ENCODE results near the gene ALCAM. TPM values are rescaled to one million over a fixed set of nuclear protein-coding genes. Genes with fewer than 3 reads are reported as not detected.

Gene ALCAM
- total RNA-seq, 1 experiment from 2014 or later = 32.3 TPM

DNA sequence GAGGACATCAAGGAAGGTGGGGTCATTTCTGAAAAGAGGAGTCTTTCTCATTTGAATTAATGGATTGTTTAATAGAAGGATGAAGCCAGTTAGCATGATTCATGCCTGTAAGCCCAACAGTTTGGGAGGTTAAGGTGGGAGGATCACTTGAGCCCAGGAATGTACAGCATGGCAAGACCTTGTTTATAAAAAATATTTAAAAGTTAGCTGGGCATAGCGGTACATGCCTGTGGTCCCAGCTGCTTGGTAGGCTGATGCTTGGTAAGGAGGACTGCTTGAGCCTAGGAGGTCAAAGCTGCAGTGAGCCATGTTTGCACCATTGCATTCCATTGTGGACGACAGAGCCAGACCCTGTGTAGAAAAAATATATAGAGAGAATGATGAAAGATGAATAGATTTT, 165.5 kb downstream of the ALCAM start:
- Histone ChIP-seq H3K4me3 (ENCODE audit: low read depth in 2 of 2, low read length in 2 of 2) (no peak overlapping the region), H3K27ac (ENCODE audit: low read length) (no peak overlapping the region), H3K9me3 (ENCODE audit: control insufficient read depth, insufficient read depth, low read depth, low read length) (no peaks in the 10 kb centered on the region), H3K27me3 (ENCODE audit: control insufficient read depth, insufficient read depth, low read length) (no peaks in the 10 kb centered on the region), H3K36me3 (ENCODE audit: control insufficient read depth, insufficient read depth, low read length) (no peaks in the 10 kb centered on the region), H3K4me1 (ENCODE audit: control insufficient read depth, insufficient read depth, low read length) (no peaks in the 10 kb centered on the region)
- in situ Hi-C loops (cut with HindIII; ENCODE audit: low pct_unique_long_range_greater_than_20kb, low sequenced_read_pairs) = no loop called here
- ATAC-seq (no peak), DNase-seq (ENCODE audit: low read depth, low spot score) (no peak)
- no peak for TF ChIP-seq POLR2AphosphoS5 (IDR thresholded peaks at IDR 0.05; ENCODE audit: low read depth, low read length)
- no peak for TF ChIP-seq TCF7L2 (IDR thresholded peaks at IDR 0.05; ENCODE audit: low read depth, low read length)
- TF ChIP-seq, protein P1, sequence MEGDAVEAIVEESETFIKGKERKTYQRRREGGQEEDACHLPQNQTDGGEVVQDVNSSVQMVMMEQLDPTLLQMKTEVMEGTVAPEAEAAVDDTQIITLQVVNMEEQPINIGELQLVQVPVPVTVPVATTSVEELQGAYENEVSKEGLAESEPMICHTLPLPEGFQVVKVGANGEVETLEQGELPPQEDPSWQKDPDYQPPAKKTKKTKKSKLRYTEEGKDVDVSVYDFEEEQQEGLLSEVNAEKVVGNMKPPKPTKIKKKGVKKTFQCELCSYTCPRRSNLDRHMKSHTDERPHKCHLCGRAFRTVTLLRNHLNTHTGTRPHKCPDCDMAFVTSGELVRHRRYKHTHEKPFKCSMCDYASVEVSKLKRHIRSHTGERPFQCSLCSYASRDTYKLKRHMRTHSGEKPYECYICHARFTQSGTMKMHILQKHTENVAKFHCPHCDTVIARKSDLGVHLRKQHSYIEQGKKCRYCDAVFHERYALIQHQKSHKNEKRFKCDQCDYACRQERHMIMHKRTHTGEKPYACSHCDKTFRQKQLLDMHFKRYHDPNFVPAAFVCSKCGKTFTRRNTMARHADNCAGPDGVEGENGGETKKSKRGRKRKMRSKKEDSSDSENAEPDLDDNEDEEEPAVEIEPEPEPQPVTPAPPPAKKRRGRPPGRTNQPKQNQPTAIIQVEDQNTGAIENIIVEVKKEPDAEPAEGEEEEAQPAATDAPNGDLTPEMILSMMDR (IDR thresholded peaks at IDR 0.05) = no peak
- TF ChIP-seq SIN3A (IDR thresholded peaks at IDR 0.05; ENCODE audit: borderline replicate concordance, insufficient read depth, low read depth, low read length) = no peak
- TF ChIP-seq, protein P2, sequence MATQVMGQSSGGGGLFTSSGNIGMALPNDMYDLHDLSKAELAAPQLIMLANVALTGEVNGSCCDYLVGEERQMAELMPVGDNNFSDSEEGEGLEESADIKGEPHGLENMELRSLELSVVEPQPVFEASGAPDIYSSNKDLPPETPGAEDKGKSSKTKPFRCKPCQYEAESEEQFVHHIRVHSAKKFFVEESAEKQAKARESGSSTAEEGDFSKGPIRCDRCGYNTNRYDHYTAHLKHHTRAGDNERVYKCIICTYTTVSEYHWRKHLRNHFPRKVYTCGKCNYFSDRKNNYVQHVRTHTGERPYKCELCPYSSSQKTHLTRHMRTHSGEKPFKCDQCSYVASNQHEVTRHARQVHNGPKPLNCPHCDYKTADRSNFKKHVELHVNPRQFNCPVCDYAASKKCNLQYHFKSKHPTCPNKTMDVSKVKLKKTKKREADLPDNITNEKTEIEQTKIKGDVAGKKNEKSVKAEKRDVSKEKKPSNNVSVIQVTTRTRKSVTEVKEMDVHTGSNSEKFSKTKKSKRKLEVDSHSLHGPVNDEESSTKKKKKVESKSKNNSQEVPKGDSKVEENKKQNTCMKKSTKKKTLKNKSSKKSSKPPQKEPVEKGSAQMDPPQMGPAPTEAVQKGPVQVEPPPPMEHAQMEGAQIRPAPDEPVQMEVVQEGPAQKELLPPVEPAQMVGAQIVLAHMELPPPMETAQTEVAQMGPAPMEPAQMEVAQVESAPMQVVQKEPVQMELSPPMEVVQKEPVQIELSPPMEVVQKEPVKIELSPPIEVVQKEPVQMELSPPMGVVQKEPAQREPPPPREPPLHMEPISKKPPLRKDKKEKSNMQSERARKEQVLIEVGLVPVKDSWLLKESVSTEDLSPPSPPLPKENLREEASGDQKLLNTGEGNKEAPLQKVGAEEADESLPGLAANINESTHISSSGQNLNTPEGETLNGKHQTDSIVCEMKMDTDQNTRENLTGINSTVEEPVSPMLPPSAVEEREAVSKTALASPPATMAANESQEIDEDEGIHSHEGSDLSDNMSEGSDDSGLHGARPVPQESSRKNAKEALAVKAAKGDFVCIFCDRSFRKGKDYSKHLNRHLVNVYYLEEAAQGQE (IDR thresholded peaks at IDR 0.05; ENCODE audit: insufficient read depth in 1 of 2, low read depth in 2 of 2, low read length in 1 of 2) = no peak
- CTCF ChIA-PET = no interaction called here
- no TSS peak for BruUV-seq (replicated peaks)
- intact Hi-C loops (cut with micrococcal nuclease; ENCODE audit: unreplicated experiment) = no loop called here
- POLR2A ChIA-PET = no interaction called here

DNA sequence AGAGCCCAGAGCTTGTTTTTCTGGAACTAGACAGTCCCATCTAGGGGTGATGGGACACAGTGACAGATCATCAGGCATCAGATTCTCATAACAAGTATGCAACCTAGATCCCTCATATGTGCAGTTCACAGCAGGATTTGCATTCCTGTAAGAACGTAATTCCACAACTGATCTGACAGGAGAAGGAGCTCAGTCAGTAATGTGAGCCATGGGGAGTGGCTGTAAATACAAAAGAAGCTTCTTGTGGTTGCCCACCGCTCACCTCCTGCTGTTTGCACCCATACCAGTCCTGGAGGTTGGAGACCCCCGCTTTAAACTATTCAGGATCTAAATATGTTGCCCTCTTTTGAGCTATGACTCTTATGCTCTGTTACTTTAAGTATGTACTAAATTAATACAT, 167.3 kb downstream of the ALCAM start:
- Histone ChIP-seq H3K36me3 (ENCODE audit: control insufficient read depth, insufficient read depth, low read length) (no peaks in the 10 kb centered on the region), H3K4me1 (ENCODE audit: control insufficient read depth, insufficient read depth, low read length) (no peaks in the 10 kb centered on the region), H3K4me3 (ENCODE audit: low read depth in 2 of 2, low read length in 2 of 2) (no peak overlapping the region), H3K27me3 (ENCODE audit: control insufficient read depth, insufficient read depth, low read length) (no peaks in the 10 kb centered on the region), H3K9me3 (ENCODE audit: control insufficient read depth, insufficient read depth, low read depth, low read length) (no peaks in the 10 kb centered on the region), H3K27ac (ENCODE audit: low read length) (no peak overlapping the region)
- BruUV-seq (replicated peaks) = no TSS peak
- CTCF ChIA-PET = no interaction called here
- POLR2A ChIA-PET = no interaction called here
- no peak for ATAC-seq
- intact Hi-C loops (cut with micrococcal nuclease; ENCODE audit: unreplicated experiment) = no loop called here
- in situ Hi-C loops (cut with HindIII; ENCODE audit: low pct_unique_long_range_greater_than_20kb, low sequenced_read_pairs) = no loop called here
- TF ChIP-seq, protein P2 (IDR thresholded peaks at IDR 0.05; ENCODE audit: insufficient read depth in 1 of 2, low read depth in 2 of 2, low read length in 1 of 2) = no peak
- TF ChIP-seq, protein P1 (IDR thresholded peaks at IDR 0.05) = no peak
- no peak for TF ChIP-seq POLR2AphosphoS5 (IDR thresholded peaks at IDR 0.05; ENCODE audit: low read depth, low read length)
- no peak for TF ChIP-seq TCF7L2 (IDR thresholded peaks at IDR 0.05; ENCODE audit: low read depth, low read length)
- TF ChIP-seq SIN3A (IDR thresholded peaks at IDR 0.05; ENCODE audit: borderline replicate concordance, insufficient read depth, low read depth, low read length) = no peak
- no peak for DNase-seq (ENCODE audit: low read depth, low spot score)

Measured in Panc1 (cell line).